Neutrophil (primary cell): ENCODE measurements around the gene PAAF1.

Experiments
- H3K27ac ChIP-seq: fragments of 200-600 bp; sonication (generic); 2 replicates; pipeline ENCODE4 v1.5.1; 2016; ENCODE audit warnings: mild to moderate bottlenecking, moderate library complexity
- H3K27me3 ChIP-seq: fragments of 200-600 bp; sonication (generic); 2 replicates; pipeline ENCODE4 v1.6.0; 2016; ENCODE audit warnings: mild to moderate bottlenecking
- H3K36me3 ChIP-seq: fragments of 200-600 bp; sonication (generic); 2 replicates; pipeline ENCODE4 v1.5.1; 2017
- H3K4me1 ChIP-seq, 2 experiments: fragments of 200-600 bp in 1 of 2; sonication (generic) in 1 of 2; 1 replicate in 1 of 2; 2 replicates in 1 of 2; pipeline versions ENCODE4 v1.5.1 to v1.6.1; 2013 to 2016; ENCODE audit warnings: low read depth in 1 of 2, low read length in 1 of 2, mild to moderate bottlenecking in 1 of 2, moderate library complexity in 1 of 2; ENCODE audit not compliant: control insufficient read depth in 1 of 2, insufficient read depth in 1 of 2
- H3K4me3 ChIP-seq, 2 experiments: fragments of 200-600 bp in 1 of 2; sonication (generic) in 1 of 2; 1 replicate in 1 of 2; 2 replicates in 1 of 2; pipeline ENCODE4 v1.5.1; 2013 to 2016; ENCODE audit warnings: low read depth in 1 of 2, low read length in 1 of 2, mild to moderate bottlenecking in 1 of 2, moderate library complexity in 1 of 2
- H3K9me3 ChIP-seq: fragments of 200-600 bp; sonication (generic); 2 replicates; pipeline ENCODE4 v1.5.1; 2016
- TF ChIP-seq, protein P1 (sequence below): fragments of 200-600 bp; sonication (generic); IDR thresholded peaks from 2 replicates; pipeline ENCODE4 v1.5.1; 2016; ENCODE audit warnings: antibody characterized with exemption

Gene PAAF1

DNA sequence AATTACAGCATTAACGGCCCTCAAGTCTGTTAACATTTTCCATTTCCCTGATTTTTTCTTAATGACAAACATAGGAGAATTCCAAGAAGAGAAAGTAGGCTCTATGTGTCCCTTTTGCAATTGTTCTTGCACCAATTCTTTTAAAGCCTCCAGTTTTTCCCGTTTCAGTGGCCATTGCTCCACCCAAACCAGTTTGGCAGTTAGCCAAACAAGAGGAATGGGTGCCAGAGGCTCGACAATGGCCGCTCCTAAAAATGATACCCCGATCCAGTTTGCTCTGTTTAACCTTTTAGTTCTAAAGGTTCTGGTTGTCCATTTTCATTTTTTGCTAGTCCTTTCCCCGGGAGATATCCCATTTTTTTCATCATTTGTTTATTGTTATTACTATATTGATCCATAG lies 67.3 kb downstream of the PAAF1 start:
- Histone ChIP-seq H3K9me3 (no peaks in the 10 kb centered on the region), H3K36me3 (no peaks in the 10 kb centered on the region), H3K4me3 (no peak overlapping the region), H3K4me1 (no peaks in the 10 kb centered on the region), H3K27me3 (no peaks in the 10 kb centered on the region), H3K27ac (no peak overlapping the region)
- TF ChIP-seq, protein P1, sequence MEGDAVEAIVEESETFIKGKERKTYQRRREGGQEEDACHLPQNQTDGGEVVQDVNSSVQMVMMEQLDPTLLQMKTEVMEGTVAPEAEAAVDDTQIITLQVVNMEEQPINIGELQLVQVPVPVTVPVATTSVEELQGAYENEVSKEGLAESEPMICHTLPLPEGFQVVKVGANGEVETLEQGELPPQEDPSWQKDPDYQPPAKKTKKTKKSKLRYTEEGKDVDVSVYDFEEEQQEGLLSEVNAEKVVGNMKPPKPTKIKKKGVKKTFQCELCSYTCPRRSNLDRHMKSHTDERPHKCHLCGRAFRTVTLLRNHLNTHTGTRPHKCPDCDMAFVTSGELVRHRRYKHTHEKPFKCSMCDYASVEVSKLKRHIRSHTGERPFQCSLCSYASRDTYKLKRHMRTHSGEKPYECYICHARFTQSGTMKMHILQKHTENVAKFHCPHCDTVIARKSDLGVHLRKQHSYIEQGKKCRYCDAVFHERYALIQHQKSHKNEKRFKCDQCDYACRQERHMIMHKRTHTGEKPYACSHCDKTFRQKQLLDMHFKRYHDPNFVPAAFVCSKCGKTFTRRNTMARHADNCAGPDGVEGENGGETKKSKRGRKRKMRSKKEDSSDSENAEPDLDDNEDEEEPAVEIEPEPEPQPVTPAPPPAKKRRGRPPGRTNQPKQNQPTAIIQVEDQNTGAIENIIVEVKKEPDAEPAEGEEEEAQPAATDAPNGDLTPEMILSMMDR = no peak

GRCh38 chr11:73944901-73945300 lies 68.1 kb downstream of the PAAF1 start:
- Histone ChIP-seq H3K9me3 (no peaks in the 10 kb centered on the region), H3K4me3 (no peak overlapping the region), H3K27ac (no peak overlapping the region), H3K27me3 (no peaks in the 10 kb centered on the region), H3K36me3 (no peaks in the 10 kb centered on the region), H3K4me1 (no peaks in the 10 kb centered on the region)
- TF ChIP-seq, protein P1 = no peak

GRCh38 chr11:73945396-73945795 lies 68.6 kb downstream of the PAAF1 start:
- TF ChIP-seq, protein P1 = no peak
- H3K9me3 ChIP-seq = no peaks in the 10 kb centered on the region
- no peak overlapping the region for H3K27ac ChIP-seq
- no peak overlapping the region for H3K4me3 ChIP-seq
- H3K27me3 ChIP-seq = no peaks in the 10 kb centered on the region
- H3K36me3 ChIP-seq = no peaks in the 10 kb centered on the region
- H3K4me1 ChIP-seq = no peaks in the 10 kb centered on the region

GRCh38 chr11:73946798-73947458 lies 70.1 kb downstream of the PAAF1 start:
- Histone ChIP-seq H3K27ac (no peak overlapping the region), H3K27me3 (no peaks in the 10 kb centered on the region), H3K4me1 (no peaks in the 10 kb centered on the region), H3K4me3 (no peak overlapping the region), H3K36me3 (no peaks in the 10 kb centered on the region), H3K9me3 (no peaks in the 10 kb centered on the region)
- TF ChIP-seq, protein P1 = no peak

DNA sequence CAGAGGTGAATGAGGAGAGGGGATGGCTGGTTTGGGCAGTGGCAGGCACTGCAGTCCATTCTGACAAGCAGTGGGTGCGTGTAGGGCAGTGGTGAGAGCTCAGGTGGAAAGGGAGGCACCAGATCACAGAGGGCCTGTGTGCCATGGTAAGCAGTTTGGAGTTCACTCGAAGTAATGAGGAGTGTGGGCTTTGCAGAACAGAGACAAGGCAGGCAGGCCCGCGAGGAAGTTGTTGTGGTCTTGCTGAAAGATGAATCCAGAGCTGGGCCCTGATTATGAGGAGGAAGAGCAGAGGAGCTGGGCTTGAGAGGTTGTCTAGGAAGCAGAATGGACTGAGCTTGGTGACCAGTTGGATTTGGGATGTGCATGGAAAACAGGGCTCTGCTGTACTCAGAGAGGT lies 72.4 kb downstream of the PAAF1 start:
- H3K9me3 ChIP-seq = no peaks in the 10 kb centered on the region
- TF ChIP-seq, protein P1 = no peak
- H3K36me3 ChIP-seq = no peaks in the 10 kb centered on the region
- no peak overlapping the region for H3K4me3 ChIP-seq
- H3K4me1 ChIP-seq = no peaks in the 10 kb centered on the region
- no peak overlapping the region for H3K27ac ChIP-seq
- H3K27me3 ChIP-seq = no peaks in the 10 kb centered on the region
